ENCODE results near the gene PLRG1. TPM values are rescaled to one million over a fixed set of nuclear protein-coding genes. Genes with fewer than 3 reads are reported as not detected.
A peak's percentile ranks its signal among the peaks of the same experiment; 100 is the strongest.
"Not testable (repeated sequence)": the region's sequence is repeated elsewhere in the genome, so short reads cannot be mapped to it uniquely, and the experiment has no call there.

The PLRG1 gene
- total RNA-seq, result 10 to 100 TPM; 47.1 to 60.5 (median 49.2) TPM

GRCh38 chr4:154549894-154550790 is at the start of gene PLRG1:
TSS of gene PLRG1 (minus strand) at chr4:154550400. CDS start at chr4:154550308, 92 bp downstream.
- WGBS, 2 donors, result 1% methylated on average over 21 to 40 of the region's 51 CpGs
- Histone ChIP-seq H3K27me3 (no peaks in the 10 kb centered on the region), H3K36me3 (peaks cover 4 to 28% (median 8%) of the 10 kb centered on the region in 3 donors), H3K4me3 (peak within 1 kb of the TSS; percentile 49 to 90 (median 69)), H3K27ac (peak within 1 kb of the TSS; percentile 80 to 86 (median 86)), H3K4me1 (peaks cover 7 to 29% (median 21%) of the 10 kb centered on the region in 3 donors), H3K9me3 (no peaks in the 10 kb centered on the region)
- intact Hi-C loops (cut with DNase I), result no loop called here
- peak in 5 of 6 experiments; percentile 30 to 67 (median 55) for TF ChIP-seq CTCF (IDR thresholded peaks at IDR 0.05)
- peak in 3 of 4 donors; percentile 30 to 72 (median 48) for TF ChIP-seq POLR2A (IDR thresholded peaks at IDR 0.05)
- peak; percentile 72 for DNase-seq

GRCh38 chr4:154597798-154598774 is 47.9 kb upstream of the PLRG1 start:
- H3K36me3 ChIP-seq, result no peaks in the 10 kb centered on the region
- H3K27ac ChIP-seq, result no peak overlapping the region
- no peaks in the 10 kb centered on the region for H3K4me1 ChIP-seq
- H3K9me3 ChIP-seq, result no peaks in the 10 kb centered on the region
- H3K4me3 ChIP-seq, result no peak overlapping the region
- peaks cover 0 to 4% (median 0%) of the 10 kb centered on the region in 4 donors for H3K27me3 ChIP-seq
- intact Hi-C loops (cut with DNase I), result no loop called here
- no peak for DNase-seq
- TF ChIP-seq POLR2A (IDR thresholded peaks at IDR 0.05), result no peak
- no peak for TF ChIP-seq CTCF (IDR thresholded peaks at IDR 0.05)
- WGBS, 2 donors, result 65 to 78% methylated on average over 7 of the region's 7 CpGs

- H3K27me3 ChIP-seq; intact Hi-C loops (cut with DNase I); H3K36me3 ChIP-seq; H3K27ac ChIP-seq; H3K4me3 ChIP-seq; H3K4me1 ChIP-seq; DNase-seq; H3K9me3 ChIP-seq: not testable (repeated sequence)
- 85 to 90% methylated on average over 10 to 11 of the region's 11 CpGs for WGBS, 2 donors
Observed at GRCh38 chr4:154597281-154597680, 47.1 kb upstream of the PLRG1 start.

GRCh38 chr4:154595807-154596206 is 45.6 kb upstream of the PLRG1 start:
- H3K27ac ChIP-seq, result no peak overlapping the region
- peaks cover 0 to 9% (median 0%) of the 10 kb centered on the region in 4 donors for H3K27me3 ChIP-seq
- no peaks in the 10 kb centered on the region for H3K4me1 ChIP-seq
- H3K36me3 ChIP-seq, result no peaks in the 10 kb centered on the region
- DNase-seq, result no peak
- H3K4me3 ChIP-seq, result no peak overlapping the region
- H3K9me3 ChIP-seq, result no peaks in the 10 kb centered on the region
- intact Hi-C loops (cut with DNase I), result no loop called here
- TF ChIP-seq CTCF (IDR thresholded peaks at IDR 0.05) (no peak), POLR2A (IDR thresholded peaks at IDR 0.05) (no peak)

- intact Hi-C loops (cut with DNase I), result not testable (repeated sequence)
Observed at GRCh38 chr4:154594343-154594742, 44.1 kb upstream of the PLRG1 start.

More at GRCh38 chr4:154594343-154594742, 44.1 kb upstream of the PLRG1 start:
- not testable (repeated sequence) for H3K27ac ChIP-seq, H3K9me3 ChIP-seq, H3K36me3 ChIP-seq, H3K4me1 ChIP-seq, H3K4me3 ChIP-seq, DNase-seq
- WGBS, 2 donors, result 80 to 93% methylated on average over 3 of the region's 3 CpGs
- H3K27me3 ChIP-seq, result peaks cover 0 to 15% (median 0%) of the 10 kb centered on the region in 4 donors

All from esophagus squamous epithelium (tissue), 5 donors.